ENCODE data around the gene MUC4.

DNA sequence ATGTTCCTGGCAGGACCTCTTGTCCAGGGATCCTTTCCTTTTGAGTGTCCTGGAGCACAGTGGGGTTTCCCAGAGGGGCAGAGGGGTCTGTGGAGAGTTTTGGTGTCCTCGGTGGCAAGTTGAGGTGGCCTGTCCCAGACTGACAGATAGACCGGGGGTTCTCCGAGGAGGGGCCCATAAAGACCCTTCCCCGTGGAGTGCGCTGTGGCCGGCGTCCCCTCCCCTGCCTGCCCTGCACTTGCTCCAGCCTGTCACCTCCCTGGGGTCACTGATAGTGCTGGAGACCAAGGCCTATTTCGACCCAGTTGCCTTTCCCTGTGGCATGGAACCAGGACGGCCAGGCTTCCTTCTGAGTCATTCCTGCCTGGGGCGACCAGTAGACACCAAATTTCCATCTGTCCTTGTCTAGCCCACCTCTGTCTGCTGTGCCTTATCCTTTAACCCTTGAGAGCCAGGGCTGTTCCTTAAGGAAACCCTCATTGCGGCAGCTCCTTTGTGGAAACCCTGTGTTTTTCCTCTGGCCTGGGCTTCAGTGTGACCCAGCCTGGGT is 2.9 kb downstream of the MUC4 start:
- no peak for TF ChIP-seq POLR2A (IDR thresholded peaks at IDR 0.05)
- TF ChIP-seq, protein P1, sequence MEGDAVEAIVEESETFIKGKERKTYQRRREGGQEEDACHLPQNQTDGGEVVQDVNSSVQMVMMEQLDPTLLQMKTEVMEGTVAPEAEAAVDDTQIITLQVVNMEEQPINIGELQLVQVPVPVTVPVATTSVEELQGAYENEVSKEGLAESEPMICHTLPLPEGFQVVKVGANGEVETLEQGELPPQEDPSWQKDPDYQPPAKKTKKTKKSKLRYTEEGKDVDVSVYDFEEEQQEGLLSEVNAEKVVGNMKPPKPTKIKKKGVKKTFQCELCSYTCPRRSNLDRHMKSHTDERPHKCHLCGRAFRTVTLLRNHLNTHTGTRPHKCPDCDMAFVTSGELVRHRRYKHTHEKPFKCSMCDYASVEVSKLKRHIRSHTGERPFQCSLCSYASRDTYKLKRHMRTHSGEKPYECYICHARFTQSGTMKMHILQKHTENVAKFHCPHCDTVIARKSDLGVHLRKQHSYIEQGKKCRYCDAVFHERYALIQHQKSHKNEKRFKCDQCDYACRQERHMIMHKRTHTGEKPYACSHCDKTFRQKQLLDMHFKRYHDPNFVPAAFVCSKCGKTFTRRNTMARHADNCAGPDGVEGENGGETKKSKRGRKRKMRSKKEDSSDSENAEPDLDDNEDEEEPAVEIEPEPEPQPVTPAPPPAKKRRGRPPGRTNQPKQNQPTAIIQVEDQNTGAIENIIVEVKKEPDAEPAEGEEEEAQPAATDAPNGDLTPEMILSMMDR (IDR thresholded peaks at IDR 0.05) = no peak

All from Peyer's patch (tissue), 4 donors.